Activated CD4-positive, alpha-beta T cell treated with anti-CD3 and anti-CD28 coated beads for 4 hours (primary cell): ENCODE data around the gene BRCC3.
"Not testable (repeated sequence)": the region's sequence is repeated elsewhere in the genome, so short reads cannot be mapped to it uniquely, and the experiment has no call there.

Experiments
- DNase-seq, 2 donors: peaks; one replicate each; pipeline ENCODE4 v3.0.0-alpha.2; 2020

Gene BRCC3

GRCh38 chrX:155061760-155062159, 9.5 kb upstream of the BRCC3 start:
- no peak for DNase-seq

DNA sequence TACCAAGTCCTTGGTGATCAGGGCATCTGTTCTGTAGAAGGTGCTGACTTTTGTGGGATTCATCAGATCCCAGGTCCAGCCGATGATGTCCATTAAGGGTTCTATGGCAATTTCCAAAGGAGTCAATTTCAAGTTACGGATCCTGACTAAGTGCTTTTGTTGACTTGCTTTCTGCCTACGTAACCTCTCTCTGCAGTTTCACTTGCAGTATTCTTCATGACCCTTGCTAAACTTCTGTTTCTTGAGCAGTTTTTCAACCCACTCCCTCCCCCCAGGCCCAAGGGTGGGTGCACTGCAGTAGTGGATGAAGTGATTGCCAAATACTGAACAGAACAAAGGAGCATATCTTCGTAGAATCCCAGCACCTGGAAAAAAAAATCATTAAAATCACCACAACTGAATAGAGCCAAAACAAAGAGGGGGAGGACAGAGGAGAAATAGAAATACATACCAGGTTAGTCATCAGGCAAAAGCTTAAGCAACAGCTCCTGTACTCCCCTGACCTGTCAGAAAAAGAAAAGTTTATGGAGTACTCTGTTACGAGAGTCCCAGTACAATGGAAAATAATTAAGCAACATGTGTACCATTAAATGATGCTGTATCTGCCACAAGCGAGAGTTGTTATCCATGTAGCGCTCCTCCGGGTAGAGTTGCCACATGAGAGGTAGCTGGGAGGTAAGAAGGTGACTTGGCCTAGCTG, 6.1 kb upstream of the BRCC3 start:
- no peak for DNase-seq

DNA sequence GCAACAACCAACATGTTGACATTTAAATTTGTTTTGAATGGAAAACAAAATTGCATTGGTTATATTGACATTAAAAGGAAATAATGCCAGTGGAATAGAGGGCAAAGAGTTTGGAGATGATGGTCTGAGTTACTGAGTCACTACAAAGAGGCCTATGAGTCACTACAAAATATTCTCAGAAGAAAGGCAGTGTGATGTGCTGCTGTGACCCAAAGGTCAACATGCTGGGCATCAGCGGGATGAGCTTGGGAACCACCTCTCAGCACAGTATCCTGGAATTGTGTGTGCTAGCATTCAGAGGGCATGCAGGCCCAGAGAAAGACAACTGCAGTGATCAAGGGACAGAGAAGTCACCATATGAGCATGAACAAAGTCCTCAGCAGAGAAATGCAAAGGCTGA, 3.1 kb upstream of the BRCC3 start:
- DNase-seq, result no peak

- DNase-seq, result no peak
Measured at GRCh38 chrX:155069414-155069813, 1.9 kb upstream of the BRCC3 start.

DNA sequence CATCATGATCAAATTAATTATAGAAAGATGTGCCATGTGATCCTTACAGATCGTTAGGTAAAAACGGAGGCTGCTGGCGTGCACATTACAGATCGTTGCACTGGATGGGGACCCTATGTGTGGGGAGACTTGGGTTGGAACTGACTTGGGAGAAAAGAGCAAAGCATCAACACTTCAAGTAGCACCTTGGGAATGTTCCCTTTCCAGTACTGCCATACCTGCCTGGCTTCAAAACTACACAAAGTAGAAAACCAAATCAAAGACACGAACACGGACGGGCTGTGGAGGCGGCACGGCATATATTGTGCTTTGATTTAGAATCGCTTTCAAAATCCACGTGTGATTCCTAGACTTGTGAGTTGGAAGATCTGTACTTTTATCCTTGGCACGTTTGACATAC, 1.3 kb upstream of the BRCC3 start:
- DNase-seq, result no peak

GRCh38 chrX:155070663-155070974, 689 bp upstream of the BRCC3 start:
- DNase-seq, result no peak

DNA sequence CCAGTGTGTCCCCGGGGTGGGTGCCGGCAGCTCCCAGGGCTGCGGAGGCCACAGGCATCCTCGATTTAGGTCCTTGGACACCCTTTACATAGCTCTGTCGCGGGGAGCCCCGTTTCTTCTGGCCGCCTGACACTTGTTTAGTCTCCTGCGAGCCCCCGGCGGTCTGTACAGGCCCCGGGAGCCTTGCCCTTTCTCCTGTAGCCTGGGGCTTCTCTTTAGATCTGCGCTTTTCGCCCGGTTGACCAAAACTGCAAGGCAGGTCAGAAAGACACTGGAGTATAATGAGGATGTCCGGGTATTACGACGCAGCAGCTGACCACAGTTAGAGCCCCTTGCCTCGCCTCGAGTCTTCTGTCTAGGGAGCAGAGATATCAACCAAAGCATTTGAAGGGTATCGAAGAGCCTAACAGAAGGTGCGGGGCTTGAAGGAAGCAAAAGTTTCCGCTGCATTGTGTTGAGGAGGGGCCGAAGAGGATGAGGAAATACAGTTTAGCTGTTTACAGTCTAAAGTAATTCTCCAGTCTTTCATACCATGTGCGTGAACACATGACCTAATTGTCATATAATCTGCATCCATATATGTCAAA, 479 bp downstream of the BRCC3 start:
- DNase-seq, result peak in 1 of 2 donors; percentile 2

DNA sequence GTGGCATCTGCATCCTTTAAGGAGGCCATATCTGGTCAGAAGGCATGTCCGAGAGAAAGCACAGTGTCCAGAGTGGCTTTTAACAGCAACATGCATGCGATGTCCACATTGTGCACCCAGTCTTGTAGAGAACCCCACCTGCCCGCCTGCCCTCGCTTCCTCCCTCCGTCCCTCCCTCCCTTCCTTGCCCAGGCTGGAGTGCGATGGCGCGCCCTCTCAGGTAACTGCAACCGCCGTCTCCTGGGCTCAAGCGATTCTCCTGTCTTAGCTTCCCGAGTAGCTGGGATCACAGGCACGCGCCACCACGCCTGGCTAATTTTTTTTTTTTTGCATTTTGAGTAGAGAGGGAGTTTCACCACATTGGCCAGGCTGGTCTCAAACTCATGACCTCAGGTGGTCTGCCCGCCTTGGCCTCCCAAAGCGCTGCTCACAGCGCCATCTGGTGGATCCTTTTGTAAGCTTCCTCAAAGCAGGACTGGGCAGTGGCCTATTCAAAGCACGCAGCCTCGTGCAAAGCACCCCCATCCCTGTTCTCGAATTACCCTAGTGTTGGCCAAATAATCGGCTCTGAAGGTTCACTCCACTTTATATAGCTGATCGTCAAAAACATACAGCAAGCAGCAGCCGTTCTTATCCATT, 15.0 kb downstream of the BRCC3 start:
- DNase-seq, result peak; percentile 20 to 50

- no peak for DNase-seq
Measured at GRCh38 chrX:155086961-155087735, 15.8 kb downstream of the BRCC3 start.

DNA sequence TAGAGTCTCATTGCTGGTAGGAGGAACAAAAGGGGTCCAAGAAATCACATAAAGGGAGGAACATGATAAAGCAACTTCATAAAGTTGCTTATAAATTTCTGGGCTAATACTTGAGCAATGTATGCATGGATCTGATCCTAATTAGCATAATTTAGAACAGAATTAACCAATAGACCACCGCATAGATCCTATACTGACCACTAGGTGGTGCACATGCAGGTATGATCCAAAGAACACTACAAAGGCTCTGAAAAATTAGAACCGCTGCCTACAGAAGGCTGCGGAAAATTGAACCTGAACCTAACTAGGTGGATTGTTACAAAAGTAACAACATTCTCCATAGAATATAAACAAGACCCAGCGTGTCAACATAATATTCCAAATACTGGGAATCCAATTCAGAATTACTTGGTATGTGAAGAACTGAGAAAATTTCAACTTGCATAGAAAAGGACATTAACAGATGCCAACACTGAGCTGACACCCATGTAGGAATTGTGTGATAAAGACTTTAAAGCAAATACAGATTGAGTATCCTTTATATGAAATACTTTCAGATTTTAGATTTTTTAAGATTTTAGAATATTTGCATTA, 23.3 kb downstream of the BRCC3 start:
- peak; percentile 8 to 33 for DNase-seq

- no peak for DNase-seq
Measured at GRCh38 chrX:155105919-155106318, 34.6 kb downstream of the BRCC3 start.

DNA sequence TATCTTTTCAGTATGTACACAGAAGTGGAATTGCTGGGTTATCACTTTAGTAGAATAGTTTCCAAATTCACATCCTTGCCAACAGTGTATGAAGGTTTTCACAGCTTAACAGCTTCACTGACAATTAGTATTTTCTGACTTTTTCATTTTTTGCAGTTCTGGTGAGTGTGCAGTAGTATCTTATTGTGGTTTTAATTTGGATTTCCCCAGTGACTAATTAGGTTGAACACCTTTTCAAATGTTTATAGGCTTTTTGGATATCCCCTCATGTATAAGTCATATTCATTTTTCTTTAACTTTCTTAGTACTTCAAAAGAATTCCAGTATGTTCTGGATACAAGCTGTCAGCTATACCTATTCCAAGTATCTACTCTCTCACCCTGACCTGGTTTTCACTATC, 37.1 kb downstream of the BRCC3 start:
- no peak for DNase-seq

- DNase-seq, result no peak
Measured at GRCh38 chrX:155112171-155112570, 40.9 kb downstream of the BRCC3 start.

DNA sequence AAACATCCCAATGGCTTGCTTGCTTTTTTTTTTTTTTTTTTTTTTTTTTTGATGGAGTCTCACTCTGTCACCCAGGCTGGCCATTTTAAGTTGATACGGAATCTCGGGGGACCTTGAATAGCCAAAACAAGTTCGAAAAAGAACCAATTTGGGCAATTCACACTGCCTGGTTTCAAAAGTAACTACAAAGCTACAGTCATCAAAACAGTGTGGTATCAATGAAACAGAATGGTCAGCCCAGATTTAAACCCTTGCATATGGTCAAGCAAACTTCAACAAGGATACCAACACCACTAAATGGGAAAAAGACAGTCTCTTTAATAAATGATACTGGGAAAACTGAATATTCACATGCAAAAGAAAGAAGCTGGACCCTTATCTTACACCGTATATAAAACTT, 41.8 kb downstream of the BRCC3 start:
- no peak for DNase-seq

GRCh38 chrX:155115174-155115819, 44.0 kb downstream of the BRCC3 start:
- DNase-seq, result no peak

DNA sequence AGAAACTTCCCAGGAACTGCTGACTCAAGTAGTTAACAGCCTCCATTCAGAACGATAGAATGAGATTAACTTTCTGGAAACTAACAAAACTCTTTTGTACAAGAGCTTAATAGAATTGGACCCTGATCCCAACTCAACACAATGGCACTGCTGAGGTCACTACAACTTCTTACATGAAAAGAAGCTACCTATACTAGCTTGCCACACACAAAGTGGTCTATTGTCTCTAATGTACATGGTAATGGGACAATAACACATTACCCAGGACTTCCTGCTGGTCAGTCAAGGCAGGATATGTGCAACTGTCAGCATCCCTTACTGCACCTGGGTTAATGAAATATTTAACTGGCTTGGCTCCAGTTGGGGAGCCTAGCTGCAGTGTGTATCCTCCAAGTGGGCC, 56.2 kb downstream of the BRCC3 start:
- no peak for DNase-seq

- DNase-seq, result no peak
Measured at GRCh38 chrX:155127940-155128339, 56.6 kb downstream of the BRCC3 start.

DNA sequence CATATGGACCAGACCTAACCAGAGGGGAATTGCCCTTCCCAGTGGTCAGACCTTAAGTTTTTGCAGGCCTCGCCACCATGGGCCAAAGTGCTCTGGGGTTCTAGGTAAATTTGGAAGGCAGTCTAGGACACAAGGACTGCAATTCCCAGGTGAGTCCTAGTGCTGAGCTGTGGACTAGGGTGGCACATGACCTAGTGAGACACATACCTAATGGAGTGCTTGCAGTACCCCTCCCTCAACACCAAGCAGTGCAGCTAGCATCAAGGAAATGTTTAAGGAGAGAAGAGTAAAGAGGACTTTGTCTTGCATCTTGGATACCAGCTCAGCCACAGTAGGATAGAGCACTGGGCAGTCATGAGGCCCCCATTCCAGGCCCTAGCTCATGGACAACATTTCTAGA, 60.8 kb downstream of the BRCC3 start:
- no peak for DNase-seq

GRCh38 chrX:155134255-155134654, 62.9 kb downstream of the BRCC3 start:
- DNase-seq, result no peak

DNA sequence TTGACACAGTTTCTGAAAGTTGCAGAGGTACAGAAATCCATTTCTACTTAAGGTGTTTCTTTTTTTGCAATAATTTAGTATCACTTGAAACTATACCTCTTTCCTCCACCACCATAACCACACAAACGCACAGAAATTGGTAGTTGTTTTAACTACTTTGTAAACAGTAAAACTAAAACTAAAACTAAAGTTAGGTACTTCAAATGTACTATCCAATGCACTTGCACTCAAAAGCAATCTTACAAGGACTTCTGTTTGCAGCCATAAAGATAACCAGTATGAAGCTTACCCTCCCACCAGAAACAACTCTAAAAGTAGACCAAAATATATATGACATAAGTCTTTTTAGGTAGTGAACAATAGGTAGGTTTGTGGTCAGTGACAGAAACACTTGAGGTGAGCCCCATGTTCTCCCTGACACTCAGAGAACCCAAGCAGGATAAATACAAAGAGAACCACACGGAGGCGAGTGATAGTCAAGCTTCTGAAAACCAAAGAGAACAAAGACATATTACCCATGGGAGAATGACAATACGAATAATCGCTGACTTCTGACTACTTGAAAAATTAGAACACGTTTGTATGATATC, 72.7 kb downstream of the BRCC3 start:
- no peak for DNase-seq

DNA sequence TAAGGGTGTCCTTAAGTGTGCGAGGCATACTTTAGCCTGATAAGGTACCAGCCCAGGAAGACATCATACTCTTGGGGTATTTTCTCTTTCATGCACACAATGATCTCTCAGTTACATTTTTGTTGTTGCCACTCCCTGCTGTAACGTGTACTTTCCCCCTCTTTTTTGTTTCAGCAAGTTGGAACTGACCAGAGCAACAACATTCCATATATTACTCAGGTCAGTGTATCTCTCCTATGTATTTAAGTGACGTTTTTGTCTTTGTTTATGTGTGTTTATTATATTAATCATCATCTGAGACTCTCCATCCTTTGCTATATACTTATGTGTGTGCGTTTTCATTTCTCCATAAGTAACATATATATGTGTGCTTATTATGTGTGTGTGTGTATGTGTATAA, 73.6 kb downstream of the BRCC3 start:
- no peak for DNase-seq

GRCh38 chrX:155147612-155148011, 76.3 kb downstream of the BRCC3 start:
- not testable (repeated sequence) for DNase-seq

GRCh38 chrX:155148166-155148565, 76.9 kb downstream of the BRCC3 start:
- DNase-seq, result not testable (repeated sequence)
